ENCODE data around the gene TMEM141.

- TF ChIP-seq POLR2A (IDR thresholded peaks at IDR 0.05; ENCODE audit: low read depth, low read length) (no peak), POLR2AphosphoS5 (IDR thresholded peaks at IDR 0.05; ENCODE audit: low read depth, low read length) (no peak), TAF1 (IDR thresholded peaks at IDR 0.05; ENCODE audit: low read depth, low read length) (no peak), POU2F2 (IDR thresholded peaks at IDR 0.05; ENCODE audit: low read depth, low read length) (no peak), SPI1 (IDR thresholded peaks at IDR 0.05; ENCODE audit: low read depth, low read length) (no peak), PAX5 (IDR thresholded peaks at IDR 0.05; ENCODE audit: insufficient read depth, low read length, severe bottlenecking) (no peak)
Observed at GRCh38 chr9:136759001-136759400, 32.1 kb upstream of the TMEM141 start.
